A673 (cell line): ENCODE data around the gene GAPVD1.

Source experiments
- EZH2 ChIP-seq: fragments of 200-600 bp; sonication (generic); IDR thresholded peaks from 2 replicates; pipeline ENCODE4 v1.6.1; 2017; ENCODE audit warnings: borderline replicate concordance, low read depth, mild to moderate bottlenecking, mixed read lengths, antibody characterized with exemption, low read length; ENCODE audit not compliant: poor library complexity, severe bottlenecking
- TF ChIP-seq, protein P1 (sequence below): fragments of 300-800, 200-600 bp; sonication (generic); conservative IDR thresholded peaks from 2 replicates; pipeline ENCODE4 v1.5.1; 2017; ENCODE audit warnings: low read depth, mild to moderate bottlenecking, antibody characterized with exemption, low read length, moderate library complexity, mixed read lengths

DNA sequence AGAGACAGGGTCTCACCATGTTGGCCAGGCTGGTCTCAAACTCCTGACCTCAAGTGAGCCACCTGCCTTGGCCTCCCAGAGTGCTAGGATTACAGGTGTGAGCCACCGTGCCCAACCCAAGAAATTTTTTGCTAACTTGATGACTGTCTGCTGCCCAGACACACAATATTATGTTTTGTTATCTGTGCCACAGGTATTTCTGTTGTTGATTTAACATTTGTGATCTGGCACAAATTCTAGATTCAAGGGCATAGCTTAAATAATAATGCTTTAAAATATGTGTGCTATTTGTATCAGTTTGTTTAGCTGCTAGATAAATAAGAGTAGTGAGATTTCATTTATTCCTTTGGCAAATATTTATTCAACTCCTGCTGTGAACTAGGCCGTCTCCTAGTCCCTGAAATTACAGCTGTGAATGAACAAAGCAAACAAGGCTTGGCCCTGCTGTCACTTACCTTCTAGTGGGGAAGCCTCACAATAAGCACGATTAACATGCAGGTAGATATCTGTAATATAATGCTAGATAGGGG is 35.3 kb downstream of the GAPVD1 start:
- TF ChIP-seq, protein P1, sequence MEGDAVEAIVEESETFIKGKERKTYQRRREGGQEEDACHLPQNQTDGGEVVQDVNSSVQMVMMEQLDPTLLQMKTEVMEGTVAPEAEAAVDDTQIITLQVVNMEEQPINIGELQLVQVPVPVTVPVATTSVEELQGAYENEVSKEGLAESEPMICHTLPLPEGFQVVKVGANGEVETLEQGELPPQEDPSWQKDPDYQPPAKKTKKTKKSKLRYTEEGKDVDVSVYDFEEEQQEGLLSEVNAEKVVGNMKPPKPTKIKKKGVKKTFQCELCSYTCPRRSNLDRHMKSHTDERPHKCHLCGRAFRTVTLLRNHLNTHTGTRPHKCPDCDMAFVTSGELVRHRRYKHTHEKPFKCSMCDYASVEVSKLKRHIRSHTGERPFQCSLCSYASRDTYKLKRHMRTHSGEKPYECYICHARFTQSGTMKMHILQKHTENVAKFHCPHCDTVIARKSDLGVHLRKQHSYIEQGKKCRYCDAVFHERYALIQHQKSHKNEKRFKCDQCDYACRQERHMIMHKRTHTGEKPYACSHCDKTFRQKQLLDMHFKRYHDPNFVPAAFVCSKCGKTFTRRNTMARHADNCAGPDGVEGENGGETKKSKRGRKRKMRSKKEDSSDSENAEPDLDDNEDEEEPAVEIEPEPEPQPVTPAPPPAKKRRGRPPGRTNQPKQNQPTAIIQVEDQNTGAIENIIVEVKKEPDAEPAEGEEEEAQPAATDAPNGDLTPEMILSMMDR: no peak
- TF ChIP-seq EZH2: no peak
